GM18951 (cell line): ENCODE measurements around the gene SLC22A16.

Source experiments
- POLR2A ChIP-seq: IDR thresholded peaks from 4 replicates; pipeline ENCODE4 v1.6.1; 2011; ENCODE audit warnings: mild to moderate bottlenecking; ENCODE audit not compliant: insufficient read length, insufficient read depth; ENCODE audit errors: extremely low read depth
- in situ Hi-C: fragments of 300-500 bp; cut with MboI; formaldehyde crosslinking; loops from one replicate; pipeline ENCODE4 v1.12.0; 2022; ENCODE audit warnings: low sequenced_read_pairs, mixed read lengths, inconsistent platforms; ENCODE audit not compliant: unreplicated experiment

Gene SLC22A16

GRCh38 chr6:110419028-110419739, 57.2 kb downstream of the SLC22A16 start:
- in situ Hi-C loops, result no loop called here
- no peak for TF ChIP-seq POLR2A

GRCh38 chr6:110418594-110418993, 57.8 kb downstream of the SLC22A16 start:
- in situ Hi-C loops, result no loop called here
- TF ChIP-seq POLR2A, result no peak

- no peak for TF ChIP-seq POLR2A
- in situ Hi-C loops, result no loop called here
These were observed 61.1 kb downstream of the SLC22A16 start, which contains the start of gene DDO for GRCh38 chr6:110415086-110415916. TSS of gene DDO (minus strand) at chr6:110415575. CDS start at chr6:110413462, 2,113 bp downstream.

DNA sequence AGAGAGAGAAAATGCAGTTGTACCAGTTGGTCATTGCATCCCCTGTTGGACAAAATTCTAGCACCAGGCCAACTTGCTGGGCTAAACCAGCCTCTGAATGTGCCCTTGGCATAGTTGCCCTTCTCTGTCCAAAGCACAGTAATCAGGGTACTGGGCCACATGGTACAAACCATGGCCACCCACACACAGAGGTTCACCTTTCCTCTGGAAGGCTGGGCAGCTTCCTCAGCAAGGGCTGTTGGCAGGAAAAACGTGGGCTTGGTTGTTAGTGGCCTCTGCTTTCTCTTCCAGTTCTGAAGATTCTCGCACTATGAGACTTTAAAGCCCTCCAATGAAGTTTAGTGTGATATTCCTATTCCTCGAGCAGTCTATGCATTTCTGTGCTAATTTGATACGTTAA, 61.7 kb downstream of the SLC22A16 start:
- no peak for TF ChIP-seq POLR2A
- in situ Hi-C loops, result no loop called here

GRCh38 chr6:110412360-110412759, 64.1 kb downstream of the SLC22A16 start:
- in situ Hi-C loops, result no loop called here
- no peak for TF ChIP-seq POLR2A

DNA sequence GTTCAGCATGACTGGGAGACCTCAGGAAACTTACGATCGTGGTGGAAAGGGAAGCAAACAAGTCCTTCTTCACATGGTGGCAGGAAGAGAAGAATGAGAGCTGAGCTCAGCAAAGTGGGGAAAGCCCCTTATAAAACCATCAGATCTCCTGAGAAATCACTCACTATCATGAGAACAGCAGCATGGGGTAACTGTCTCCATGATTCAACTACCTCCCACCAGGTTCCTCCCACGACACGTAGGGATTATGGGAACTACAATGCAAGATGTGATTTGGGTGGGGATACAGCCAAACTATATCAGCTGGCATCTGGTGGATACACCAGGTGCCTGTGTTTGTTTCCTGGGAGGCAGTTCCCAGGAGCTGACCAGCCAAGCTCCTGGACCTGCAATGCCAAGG, 65.9 kb downstream of the SLC22A16 start:
- in situ Hi-C loops, result no loop called here
- no peak for TF ChIP-seq POLR2A

GRCh38 chr6:110409794-110410193, 66.6 kb downstream of the SLC22A16 start:
- in situ Hi-C loops, result no loop called here
- TF ChIP-seq POLR2A, result no peak

DNA sequence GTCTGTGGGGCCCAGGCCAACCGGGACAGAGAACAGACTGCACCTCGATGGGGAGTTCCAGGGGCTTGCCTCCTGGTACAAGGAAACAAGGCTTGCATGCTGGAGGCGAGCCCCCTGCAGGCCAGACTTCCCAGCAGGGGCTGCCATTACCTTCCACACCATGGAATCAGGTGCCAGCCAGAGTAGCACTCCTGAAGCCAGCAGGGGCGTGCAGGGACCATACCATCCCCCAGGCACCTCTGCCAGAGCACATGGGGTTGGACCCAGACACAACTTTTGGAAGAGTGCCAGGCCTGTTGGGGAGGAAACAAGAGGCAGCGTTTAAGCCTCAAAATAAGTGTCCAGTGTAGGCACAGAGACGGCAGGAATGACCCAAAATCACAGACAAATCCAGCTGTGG, 67.5 kb downstream of the SLC22A16 start:
- in situ Hi-C loops, result no loop called here

GRCh38 chr6:110404607-110405006, 71.8 kb downstream of the SLC22A16 start:
- in situ Hi-C loops, result no loop called here

More for the DNA sequence above, 67.5 kb downstream of the SLC22A16 start:
- no peak for TF ChIP-seq POLR2A

GRCh38 chr6:110401585-110402176, 74.7 kb downstream of the SLC22A16 start:
- no peak for TF ChIP-seq POLR2A
- in situ Hi-C loops, result no loop called here

More at GRCh38 chr6:110404607-110405006, 71.8 kb downstream of the SLC22A16 start:
- no peak for TF ChIP-seq POLR2A

DNA sequence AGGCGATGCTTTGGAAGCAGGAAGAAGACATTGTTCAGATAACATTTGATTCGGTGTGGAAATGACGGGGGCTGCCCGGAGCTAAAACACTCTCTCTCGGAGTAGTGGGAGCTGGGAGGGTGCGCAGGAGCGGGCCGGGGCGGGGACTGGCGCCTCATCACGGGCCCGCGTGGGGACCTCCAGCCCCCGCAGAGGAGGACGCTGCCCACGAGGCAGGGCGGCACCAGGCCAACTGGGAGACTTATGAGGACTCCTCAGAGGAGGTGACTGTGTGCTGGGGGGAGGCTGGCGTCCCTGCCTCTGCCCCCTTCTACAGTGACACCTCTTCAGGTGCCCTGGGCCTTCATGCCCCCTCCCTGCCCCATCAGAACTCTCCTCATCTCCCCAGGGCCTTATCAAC, 76.2 kb downstream of the SLC22A16 start:
- no peak for TF ChIP-seq POLR2A
- in situ Hi-C loops, result no loop called here

- TF ChIP-seq POLR2A, result no peak
- in situ Hi-C loops, result loop anchor here (10.0 to 25.0 kb wide), 2 partner anchors 705 to 862 kb away; partner anchors contain the start of genes AK9 and FIG4
These were observed 77.0 kb downstream of the SLC22A16 start for GRCh38 chr6:110399219-110400071.
